Stimulated activated CD8-positive, alpha-beta memory T cell treated with anti-CD3 and anti-CD28 coated beads, Interleukin-7, amount 100 ng/mL, for 1 hour (primary cell): ENCODE measurements around the gene ADGRF3.
"Not testable (repeated sequence)": the region's sequence is repeated elsewhere in the genome, so short reads cannot be mapped to it uniquely, and the experiment has no call there.

Source experiments
- DNase-seq, 2 donors: peaks; one replicate each; pipeline ENCODE4 v3.0.0-alpha.2; 2020; ENCODE audit warnings: low read depth in 2 of 2

The ADGRF3 gene

GRCh38 chr2:26346454-26347053 lies at the start of gene ADGRF3:
ADGRF3 (minus strand) TSS chr2:26346789; CDS start chr2:26346234, 555 bp downstream.
- peak; percentile 20 to 23 for DNase-seq

- no peak for DNase-seq
Observed at GRCh38 chr2:26395394-26395793, 48.8 kb upstream of the ADGRF3 start.

GRCh38 chr2:26394694-26395093 lies 48.1 kb upstream of the ADGRF3 start:
- no peak for DNase-seq

- no peak for DNase-seq
Observed at GRCh38 chr2:26387189-26387588, 40.6 kb upstream of the ADGRF3 start.

GRCh38 chr2:26384597-26384996 lies 38.0 kb upstream of the ADGRF3 start:
- DNase-seq: no peak

- no peak for DNase-seq
Observed at GRCh38 chr2:26384183-26384582, 37.6 kb upstream of the ADGRF3 start.

- no peak for DNase-seq
Observed at GRCh38 chr2:26382564-26382963, 36.0 kb upstream of the ADGRF3 start.

- DNase-seq: no peak
Observed at GRCh38 chr2:26380281-26380680, 33.7 kb upstream of the ADGRF3 start.

GRCh38 chr2:26376799-26377198 lies 30.2 kb upstream of the ADGRF3 start:
- no peak for DNase-seq

GRCh38 chr2:26370909-26371308 lies 24.3 kb upstream of the ADGRF3 start:
- DNase-seq: not testable (repeated sequence)

GRCh38 chr2:26369664-26370063 lies 23.1 kb upstream of the ADGRF3 start:
- not testable (repeated sequence) for DNase-seq

- DNase-seq: no peak
Observed at GRCh38 chr2:26366957-26367356, 20.4 kb upstream of the ADGRF3 start.

GRCh38 chr2:26364669-26365068 lies 18.1 kb upstream of the ADGRF3 start:
- no peak for DNase-seq

- DNase-seq: no peak
Observed at GRCh38 chr2:26363958-26364357, 17.4 kb upstream of the ADGRF3 start.

- no peak for DNase-seq
Observed at GRCh38 chr2:26363323-26363722, 16.7 kb upstream of the ADGRF3 start.

GRCh38 chr2:26359886-26360473 lies 13.4 kb upstream of the ADGRF3 start:
- no peak for DNase-seq

GRCh38 chr2:26356771-26357170 lies 10.2 kb upstream of the ADGRF3 start:
- DNase-seq: no peak

- DNase-seq: no peak
Observed at GRCh38 chr2:26356111-26356510, 9.5 kb upstream of the ADGRF3 start.

- DNase-seq: no peak
Observed at GRCh38 chr2:26355038-26355995, 8.7 kb upstream of the ADGRF3 start.

- not testable (repeated sequence) for DNase-seq
Observed at GRCh38 chr2:26354469-26354868, 7.9 kb upstream of the ADGRF3 start.

GRCh38 chr2:26352892-26353291 lies 6.3 kb upstream of the ADGRF3 start:
- no peak for DNase-seq

- DNase-seq: no peak
Observed at GRCh38 chr2:26351375-26352090, 4.9 kb upstream of the ADGRF3 start.
